GM18499 (cell line): ENCODE data around the gene ENPP6.
"Not testable (repeated sequence)": the region's sequence is repeated elsewhere in the genome, so short reads cannot be mapped to it uniquely, and the experiment has no call there.

ENCODE experiments used
- ATAC-seq: cut with Tn5 transposase; IDR thresholded peaks from one replicate; pipeline ENCODE4 v1.9.1; 2021; ENCODE audit warnings: moderate number of reproducible peaks; ENCODE audit not compliant: insufficient read depth, unreplicated experiment

ENPP6 gene

GRCh38 chr4:184154199-184154598 is 63.5 kb downstream of the ENPP6 start:
- no peak for ATAC-seq

GRCh38 chr4:184153781-184154180 is 63.9 kb downstream of the ENPP6 start:
- ATAC-seq: no peak

GRCh38 chr4:184151988-184152485 is 65.6 kb downstream of the ENPP6 start:
- ATAC-seq: no peak

- ATAC-seq: no peak
Measured at GRCh38 chr4:184150102-184150839, 67.4 kb downstream of the ENPP6 start.

- no peak for ATAC-seq
Measured at GRCh38 chr4:184148738-184149637, 68.7 kb downstream of the ENPP6 start.

- ATAC-seq: no peak
Measured at GRCh38 chr4:184147858-184148737, 69.6 kb downstream of the ENPP6 start.

GRCh38 chr4:184146951-184147350 is 70.7 kb downstream of the ENPP6 start:
- no peak for ATAC-seq

- ATAC-seq: no peak
Measured at GRCh38 chr4:184145596-184145995, 72.1 kb downstream of the ENPP6 start.

GRCh38 chr4:184143770-184144564 is 73.7 kb downstream of the ENPP6 start:
- ATAC-seq: no peak

- ATAC-seq: no peak
Measured at GRCh38 chr4:184142121-184143000, 75.3 kb downstream of the ENPP6 start.

- not testable (repeated sequence) for ATAC-seq
Measured at GRCh38 chr4:184140901-184141300, 76.8 kb downstream of the ENPP6 start.

- ATAC-seq: no peak
Measured at GRCh38 chr4:184136525-184136924, 81.1 kb downstream of the ENPP6 start.

- no peak for ATAC-seq
Measured at GRCh38 chr4:184126800-184127199, 90.9 kb downstream of the ENPP6 start.

GRCh38 chr4:184122631-184123408 is 94.9 kb downstream of the ENPP6 start:
- no peak for ATAC-seq

GRCh38 chr4:184120549-184121127 is 97.0 kb downstream of the ENPP6 start:
- no peak for ATAC-seq

- no peak for ATAC-seq
Measured at GRCh38 chr4:184117662-184118199, 99.9 kb downstream of the ENPP6 start.

- ATAC-seq: no peak
Measured at GRCh38 chr4:184115399-184115798, 102.3 kb downstream of the ENPP6 start.
